ENCODE data around the gene GHITM. TPM values are rescaled to one million over a fixed set of nuclear protein-coding genes. Genes with fewer than 3 reads are reported as not detected.
"Not testable (repeated sequence)": the region's sequence is repeated elsewhere in the genome, so short reads cannot be mapped to it uniquely, and the experiment has no call there.

Gene GHITM
- total RNA-seq, 4 donors from 2014 or later, result 145 to 161 (median 154) TPM

DNA sequence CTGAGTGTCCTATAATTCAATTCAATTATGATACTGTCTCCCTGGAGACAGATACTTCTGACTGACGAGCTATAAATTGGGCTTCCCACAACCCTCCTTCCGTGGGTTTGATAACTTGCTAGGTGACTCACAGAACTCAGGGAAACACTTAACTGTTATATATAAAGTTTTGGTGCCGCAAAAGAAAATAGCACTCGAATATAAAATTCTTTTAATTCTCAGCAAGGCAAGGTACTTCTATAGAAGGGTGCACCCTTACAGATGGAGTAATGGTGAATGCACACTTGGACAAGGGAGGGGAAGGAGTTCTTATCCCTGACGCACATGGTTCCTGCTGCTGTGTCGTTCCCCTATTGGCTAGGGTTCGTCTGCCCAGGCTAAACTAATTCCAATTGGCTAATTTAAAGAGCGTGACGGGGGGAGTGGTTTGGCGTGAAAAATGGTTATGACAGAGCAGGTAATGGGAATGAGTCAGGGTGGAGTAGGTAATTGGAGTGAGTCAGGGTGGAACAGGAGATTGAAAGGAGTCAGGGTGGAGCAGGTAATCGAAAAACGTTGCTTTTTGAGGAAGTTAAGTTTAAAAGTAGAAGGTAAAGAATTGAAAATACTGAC lies 20.8 kb upstream of the GHITM start:
- no peak for TF ChIP-seq POLR2A (IDR thresholded peaks at IDR 0.05; ENCODE audit: low read depth)
- TF ChIP-seq, protein P1, sequence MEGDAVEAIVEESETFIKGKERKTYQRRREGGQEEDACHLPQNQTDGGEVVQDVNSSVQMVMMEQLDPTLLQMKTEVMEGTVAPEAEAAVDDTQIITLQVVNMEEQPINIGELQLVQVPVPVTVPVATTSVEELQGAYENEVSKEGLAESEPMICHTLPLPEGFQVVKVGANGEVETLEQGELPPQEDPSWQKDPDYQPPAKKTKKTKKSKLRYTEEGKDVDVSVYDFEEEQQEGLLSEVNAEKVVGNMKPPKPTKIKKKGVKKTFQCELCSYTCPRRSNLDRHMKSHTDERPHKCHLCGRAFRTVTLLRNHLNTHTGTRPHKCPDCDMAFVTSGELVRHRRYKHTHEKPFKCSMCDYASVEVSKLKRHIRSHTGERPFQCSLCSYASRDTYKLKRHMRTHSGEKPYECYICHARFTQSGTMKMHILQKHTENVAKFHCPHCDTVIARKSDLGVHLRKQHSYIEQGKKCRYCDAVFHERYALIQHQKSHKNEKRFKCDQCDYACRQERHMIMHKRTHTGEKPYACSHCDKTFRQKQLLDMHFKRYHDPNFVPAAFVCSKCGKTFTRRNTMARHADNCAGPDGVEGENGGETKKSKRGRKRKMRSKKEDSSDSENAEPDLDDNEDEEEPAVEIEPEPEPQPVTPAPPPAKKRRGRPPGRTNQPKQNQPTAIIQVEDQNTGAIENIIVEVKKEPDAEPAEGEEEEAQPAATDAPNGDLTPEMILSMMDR (IDR thresholded peaks at IDR 0.05), result no peak
- TF ChIP-seq POLR2AphosphoS5 (IDR thresholded peaks at IDR 0.05), result no peak
- no peak for TF ChIP-seq EP300 (IDR thresholded peaks at IDR 0.05)
- intact Hi-C loops (cut with DNase I), result no loop called here
- no peaks in the 10 kb centered on the region for H3K4me1 ChIP-seq
- no peaks in the 10 kb centered on the region for H3K27me3 ChIP-seq
- no peak overlapping the region for H3K4me3 ChIP-seq
- H3K9me3 ChIP-seq, result no peaks in the 10 kb centered on the region
- 77% methylated on average over 12 of the region's 12 CpGs for WGBS
- DNase-seq (ENCODE audit: extremely low spot score), result peak; percentile 60
- no peak overlapping the region for H3K27ac ChIP-seq (replicated peaks in 1 of 4)
- no peaks in the 10 kb centered on the region for H3K36me3 ChIP-seq

DNA sequence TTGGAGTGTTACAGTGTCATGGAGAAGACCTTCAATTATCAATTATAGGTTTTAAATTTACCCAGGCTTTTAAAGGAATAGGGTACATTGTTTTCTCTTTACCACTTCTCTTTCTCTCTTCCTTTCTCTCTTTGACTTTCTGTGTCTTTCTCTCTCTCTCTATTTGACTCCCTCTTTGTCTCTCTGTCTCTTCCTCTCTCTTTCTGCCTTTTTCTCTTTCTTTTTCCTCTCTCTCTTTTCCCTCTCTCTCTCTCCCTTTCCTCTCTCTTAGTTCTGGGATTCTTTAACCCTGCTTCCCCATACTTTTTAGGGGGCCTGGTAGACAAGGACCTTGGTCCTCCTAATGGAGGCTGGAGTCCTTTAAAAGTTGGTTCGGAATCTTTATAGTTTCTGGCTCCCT lies 15.9 kb upstream of the GHITM start:
- Histone ChIP-seq H3K4me1 (no peaks in the 10 kb centered on the region), H3K27me3 (peaks cover 0 to 8% (median 0%) of the 10 kb centered on the region in 4 donors), H3K36me3 (no peaks in the 10 kb centered on the region), H3K9me3 (peaks cover 0 to 23% (median 5%) of the 10 kb centered on the region in 4 donors), H3K4me3 (no peak overlapping the region), H3K27ac (replicated peaks in 1 of 4) (no peak overlapping the region)
- WGBS, result 100% methylated on average over 1 of the region's 1 CpG
- intact Hi-C loops (cut with DNase I), result no loop called here
- TF ChIP-seq EP300 (IDR thresholded peaks at IDR 0.05) (no peak), POLR2AphosphoS5 (IDR thresholded peaks at IDR 0.05) (no peak), POLR2A (IDR thresholded peaks at IDR 0.05; ENCODE audit: low read depth) (no peak)
- TF ChIP-seq, protein P1 (IDR thresholded peaks at IDR 0.05), result no peak
- no peak for DNase-seq (ENCODE audit: extremely low spot score)

DNA sequence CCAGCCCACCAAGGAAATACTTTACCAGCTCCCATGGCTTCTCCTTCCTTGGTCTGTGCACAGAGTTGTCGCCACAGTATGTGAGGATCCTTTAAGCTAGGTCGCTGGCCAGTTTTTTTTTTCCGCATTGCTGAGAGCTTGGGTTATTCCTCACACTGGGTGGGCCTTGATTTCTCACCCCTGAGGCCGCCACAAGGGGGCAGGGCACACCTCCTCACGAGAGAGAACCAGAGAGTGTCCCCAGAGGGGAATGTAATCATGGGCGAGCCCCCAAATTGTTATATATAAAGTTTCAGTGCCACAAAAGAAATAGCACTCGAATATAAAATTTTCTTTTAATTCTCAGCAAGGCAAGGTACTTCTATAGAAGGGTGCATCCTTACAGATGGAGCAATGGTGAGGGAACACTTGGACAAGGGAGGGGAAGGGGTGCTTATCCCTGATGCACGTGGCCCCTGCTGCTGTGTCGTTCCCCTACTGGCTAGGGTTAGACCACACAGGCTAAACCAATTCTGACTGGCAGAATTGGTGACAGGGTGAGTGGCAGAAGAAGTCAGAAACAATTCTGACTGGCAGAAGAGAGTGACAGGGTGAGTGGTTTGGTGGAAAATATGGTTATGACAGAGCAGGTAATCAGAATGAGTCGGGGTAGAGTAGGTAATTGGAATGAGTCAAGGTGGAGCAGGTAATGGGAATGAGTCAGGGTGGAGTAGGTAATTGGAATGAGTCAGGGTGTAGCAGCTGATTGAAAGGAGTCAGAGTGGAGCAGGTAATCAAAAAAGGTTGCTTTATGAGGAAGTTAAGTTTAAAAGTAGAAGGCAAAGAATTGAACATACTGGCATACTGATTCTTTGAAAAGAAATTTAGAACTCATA lies 13.2 kb upstream of the GHITM start:
- H3K27ac ChIP-seq (replicated peaks in 1 of 4); H3K4me1 ChIP-seq; intact Hi-C loops (cut with DNase I); DNase-seq (ENCODE audit: extremely low spot score); H3K4me3 ChIP-seq; H3K36me3 ChIP-seq: not testable (repeated sequence)
- H3K27me3 ChIP-seq, result peaks cover 0 to 18% (median 0%) of the 10 kb centered on the region in 4 donors
- peaks cover 0 to 23% (median 5%) of the 10 kb centered on the region in 4 donors for H3K9me3 ChIP-seq
- WGBS, result 75% methylated on average over 10 of the region's 10 CpGs

DNA sequence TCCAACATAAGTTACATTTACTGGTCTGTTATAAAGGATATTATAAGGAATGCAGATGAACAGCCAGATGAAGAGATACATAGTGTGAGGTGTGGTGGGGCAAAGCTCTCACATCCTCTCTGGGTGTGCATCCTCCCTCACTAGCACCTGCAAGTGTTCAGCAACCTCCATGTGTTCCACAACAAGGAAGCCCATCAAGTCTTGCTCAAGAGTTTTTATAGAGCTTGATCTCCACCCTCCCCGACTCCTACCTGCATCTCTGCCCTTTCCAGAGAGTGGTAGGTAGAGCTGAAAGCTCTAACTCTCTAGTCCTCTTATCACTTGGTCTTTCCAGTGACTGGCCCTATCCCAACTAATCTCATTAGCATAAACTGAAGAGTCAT lies 12.5 kb upstream of the GHITM start:
- no peak for TF ChIP-seq POLR2AphosphoS5 (IDR thresholded peaks at IDR 0.05)
- TF ChIP-seq, protein P1 (IDR thresholded peaks at IDR 0.05), result no peak
- no peak for TF ChIP-seq POLR2A (IDR thresholded peaks at IDR 0.05; ENCODE audit: low read depth)
- TF ChIP-seq EP300 (IDR thresholded peaks at IDR 0.05), result no peak
- H3K9me3 ChIP-seq, result peaks cover 0 to 23% (median 5%) of the 10 kb centered on the region in 4 donors
- DNase-seq (ENCODE audit: extremely low spot score), result no peak
- H3K27me3 ChIP-seq, result peaks cover 0 to 25% (median 0%) of the 10 kb centered on the region in 4 donors
- intact Hi-C loops (cut with DNase I), result no loop called here
- H3K36me3 ChIP-seq, result no peaks in the 10 kb centered on the region
- H3K27ac ChIP-seq (replicated peaks in 1 of 4), result no peak overlapping the region
- 91% methylated on average over 1 of the region's 1 CpG for WGBS
- no peaks in the 10 kb centered on the region for H3K4me1 ChIP-seq
- H3K4me3 ChIP-seq, result no peak overlapping the region

DNA sequence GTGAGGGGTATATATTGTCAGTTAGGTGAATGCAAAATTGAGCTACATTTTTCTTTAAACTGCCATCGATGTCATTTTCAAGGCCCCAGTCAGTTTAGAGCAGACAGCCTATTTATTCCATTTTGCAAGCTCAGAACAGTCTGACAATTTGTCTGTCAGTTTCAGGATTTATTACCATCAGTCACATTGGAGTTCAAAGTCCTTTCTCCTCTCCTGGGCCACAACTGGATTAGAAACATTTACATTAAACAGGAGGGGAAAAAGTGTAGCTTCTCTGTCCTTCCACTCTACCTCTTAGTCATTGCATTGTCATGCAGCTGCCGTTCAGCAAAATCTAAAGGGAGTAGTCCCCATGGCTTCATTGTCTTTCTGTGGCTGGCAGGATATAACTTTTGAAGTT lies 3.5 kb upstream of the GHITM start:
- TF ChIP-seq EP300 (IDR thresholded peaks at IDR 0.05) (no peak), POLR2A (IDR thresholded peaks at IDR 0.05; ENCODE audit: low read depth) (no peak), POLR2AphosphoS5 (IDR thresholded peaks at IDR 0.05) (no peak)
- TF ChIP-seq, protein P1 (IDR thresholded peaks at IDR 0.05), result no peak
- H3K27me3 ChIP-seq, result peaks cover 0 to 10% (median 0%) of the 10 kb centered on the region in 4 donors
- DNase-seq (ENCODE audit: extremely low spot score), result no peak
- H3K27ac ChIP-seq (replicated peaks in 1 of 4), result no peak overlapping the region
- peaks cover 9 to 15% (median 9%) of the 10 kb centered on the region in 4 donors for H3K4me1 ChIP-seq
- H3K36me3 ChIP-seq, result no peaks in the 10 kb centered on the region
- WGBS, result 86% methylated on average over 2 of the region's 2 CpGs
- no peaks in the 10 kb centered on the region for H3K9me3 ChIP-seq
- H3K4me3 ChIP-seq, result no peak overlapping the region
- intact Hi-C loops (cut with DNase I), result no loop called here

All from esophagus muscularis mucosa (tissue), 4 donors.